Effector memory CD4-positive, alpha-beta T cell (primary cell): ENCODE measurements around the gene NAV2.

Experiments used
- DNase-seq, 3 donors: peaks; one replicate each; pipeline ENCODE4 v3.0.0-alpha.2; 2020
- H3K27ac ChIP-seq: 2 replicates; pipeline ENCODE4 v1.7.0; 2013; ENCODE audit warnings: mild to moderate bottlenecking, low read length, moderate library complexity; ENCODE audit not compliant: insufficient read depth, poor library complexity, severe bottlenecking
- H3K27me3 ChIP-seq: replicated peaks from 2 replicates; pipeline ENCODE4 v1.7.0; 2013; ENCODE audit warnings: mild to moderate bottlenecking, low read length; ENCODE audit not compliant: insufficient read depth, control insufficient read depth, poor library complexity, severe bottlenecking
- H3K36me3 ChIP-seq: 2 replicates; pipeline ENCODE4 v1.7.0; 2013; ENCODE audit warnings: mild to moderate bottlenecking, low read length, moderate library complexity; ENCODE audit not compliant: control insufficient read depth, insufficient read depth
- H3K4me1 ChIP-seq: 2 replicates; pipeline ENCODE4 v1.7.0; 2013; ENCODE audit warnings: low read length, mild to moderate bottlenecking; ENCODE audit not compliant: control insufficient read depth, insufficient read depth, poor library complexity, severe bottlenecking
- H3K4me3 ChIP-seq: 2 replicates; pipeline ENCODE4 v1.7.0; 2013; ENCODE audit warnings: low read length, low read depth, mild to moderate bottlenecking; ENCODE audit not compliant: insufficient read depth, poor library complexity, severe bottlenecking
- H3K9me3 ChIP-seq: 2 replicates; pipeline ENCODE4 v1.7.0; 2013; ENCODE audit warnings: mild to moderate bottlenecking, low read length, moderate library complexity; ENCODE audit not compliant: control insufficient read depth

Gene NAV2

GRCh38 chr11:20129665-20130064, 417.0 kb downstream of the NAV2 start:
- H3K27me3 ChIP-seq = no peaks in the 10 kb centered on the region
- no peak overlapping the region for H3K27ac ChIP-seq
- no peaks in the 10 kb centered on the region for H3K36me3 ChIP-seq
- H3K4me3 ChIP-seq = no peak overlapping the region
- peaks cover 3% of the 10 kb centered on the region for H3K4me1 ChIP-seq
- DNase-seq = no peak
- H3K9me3 ChIP-seq = no peaks in the 10 kb centered on the region

- H3K9me3 ChIP-seq = no peaks in the 10 kb centered on the region
- H3K27me3 ChIP-seq = no peaks in the 10 kb centered on the region
- H3K27ac ChIP-seq = no peak overlapping the region
- peak in 1 of 3 donors; percentile 4 for DNase-seq
- peaks cover 3% of the 10 kb centered on the region for H3K4me1 ChIP-seq
- H3K4me3 ChIP-seq = peak overlapping the region; percentile 55
- no peaks in the 10 kb centered on the region for H3K36me3 ChIP-seq
Observed at GRCh38 chr11:20131788-20132666, 419.4 kb downstream of the NAV2 start.

- peak overlapping the region; percentile 55 for H3K4me3 ChIP-seq
- DNase-seq = no peak
- peaks cover 3% of the 10 kb centered on the region for H3K4me1 ChIP-seq
- no peak overlapping the region for H3K27ac ChIP-seq
- H3K27me3 ChIP-seq = no peaks in the 10 kb centered on the region
- H3K36me3 ChIP-seq = no peaks in the 10 kb centered on the region
- H3K9me3 ChIP-seq = no peaks in the 10 kb centered on the region
Observed at GRCh38 chr11:20132667-20133039, 420.0 kb downstream of the NAV2 start.

GRCh38 chr11:20134991-20135736, 422.5 kb downstream of the NAV2 start:
- Histone ChIP-seq H3K4me1 (peaks cover 3% of the 10 kb centered on the region), H3K36me3 (no peaks in the 10 kb centered on the region), H3K4me3 (no peak overlapping the region), H3K9me3 (no peaks in the 10 kb centered on the region), H3K27ac (no peak overlapping the region), H3K27me3 (no peaks in the 10 kb centered on the region)
- no peak for DNase-seq

- H3K27me3 ChIP-seq = no peaks in the 10 kb centered on the region
- DNase-seq = no peak
- H3K4me1 ChIP-seq = no peaks in the 10 kb centered on the region
- no peaks in the 10 kb centered on the region for H3K9me3 ChIP-seq
- no peaks in the 10 kb centered on the region for H3K36me3 ChIP-seq
- no peak overlapping the region for H3K27ac ChIP-seq
- H3K4me3 ChIP-seq = no peak overlapping the region
Observed at GRCh38 chr11:20137637-20138036, 425.0 kb downstream of the NAV2 start.

GRCh38 chr11:20138707-20139106, 426.1 kb downstream of the NAV2 start:
- Histone ChIP-seq H3K4me3 (no peak overlapping the region), H3K27me3 (no peaks in the 10 kb centered on the region), H3K27ac (no peak overlapping the region), H3K9me3 (no peaks in the 10 kb centered on the region), H3K36me3 (no peaks in the 10 kb centered on the region), H3K4me1 (no peaks in the 10 kb centered on the region)
- DNase-seq = no peak

GRCh38 chr11:20154381-20154780, 441.7 kb downstream of the NAV2 start:
- Histone ChIP-seq H3K9me3 (no peaks in the 10 kb centered on the region), H3K27me3 (peaks cover 19% of the 10 kb centered on the region), H3K4me3 (no peak overlapping the region), H3K36me3 (no peaks in the 10 kb centered on the region), H3K27ac (no peak overlapping the region), H3K4me1 (peaks cover 20% of the 10 kb centered on the region)
- no peak for DNase-seq

- no peak for DNase-seq
- Histone ChIP-seq H3K27ac (no peak overlapping the region), H3K4me3 (peak overlapping the region; percentile 59), H3K27me3 (peaks cover 32% of the 10 kb centered on the region), H3K4me1 (peaks cover 20% of the 10 kb centered on the region), H3K36me3 (no peaks in the 10 kb centered on the region), H3K9me3 (no peaks in the 10 kb centered on the region)
Observed at GRCh38 chr11:20155683-20156279, 443.1 kb downstream of the NAV2 start.

- DNase-seq = peak; percentile 24 to 45 (median 42)
- peak overlapping the region; percentile 59 for H3K4me3 ChIP-seq
Observed at GRCh38 chr11:20156280-20156875, 443.7 kb downstream of the NAV2 start.

More at GRCh38 chr11:20156280-20156875, 443.7 kb downstream of the NAV2 start:
- peaks cover 38% of the 10 kb centered on the region for H3K27me3 ChIP-seq
- no peaks in the 10 kb centered on the region for H3K36me3 ChIP-seq
- peaks cover 20% of the 10 kb centered on the region for H3K4me1 ChIP-seq
- no peaks in the 10 kb centered on the region for H3K9me3 ChIP-seq
- H3K27ac ChIP-seq = peak overlapping the region; percentile 0
